HL-60 (cell line): ENCODE results near the gene OPTC.

Source experiments
- DNase-seq, 2 experiments: peaks; one replicate each; pipeline ENCODE4 v3.0.0-alpha.2; 2010 to 2020; ENCODE audit warnings: low read depth in 1 of 2, low spot score in 1 of 2
- H3K27ac ChIP-seq: fragments of 250-450 bp; sonication (Bioruptor Pico); replicated peaks from 2 replicates; pipeline ENCODE4 v1.5.1; 2020; ENCODE audit warnings: mild to moderate bottlenecking, moderate library complexity
- H3K27me3 ChIP-seq: fragments of 250-450 bp; sonication (Bioruptor Pico); 2 replicates; pipeline ENCODE4 v1.5.1; 2021; ENCODE audit warnings: mild to moderate bottlenecking, moderate library complexity; ENCODE audit not compliant: insufficient read depth, poor library complexity, severe bottlenecking
- H3K4me3 ChIP-seq: replicated peaks from 2 replicates; pipeline ENCODE4 v1.5.1; 2011; ENCODE audit warnings: mild to moderate bottlenecking, control low read depth, low read length; ENCODE audit not compliant: insufficient read depth
- CTCF ChIP-seq: IDR thresholded peaks from one replicate; pipeline ENCODE4 v1.5.1; 2011; ENCODE audit warnings: low read length, control low read depth, inconsistent platforms; ENCODE audit not compliant: insufficient read depth
- GABPA ChIP-seq: IDR thresholded peaks from 2 replicates; pipeline ENCODE4 v1.6.1; 2012; ENCODE audit warnings: low read depth
- POLR2AphosphoS5 ChIP-seq: IDR thresholded peaks from 2 replicates; pipeline ENCODE4 v1.6.1; 2012; ENCODE audit warnings: low read depth
- REST ChIP-seq: IDR thresholded peaks from 2 replicates; pipeline ENCODE4 v1.6.1; 2012; ENCODE audit warnings: low read depth; ENCODE audit not compliant: insufficient replicate concordance
- SPI1 ChIP-seq: IDR thresholded peaks from 2 replicates; pipeline ENCODE4 v1.6.1; 2012; ENCODE audit warnings: low read depth, mild to moderate bottlenecking, borderline replicate concordance

OPTC gene

GRCh38 chr1:203505526-203506204 lies 11.7 kb downstream of the OPTC start:
- TF ChIP-seq REST: no peak
- no peak overlapping the region for H3K27ac ChIP-seq

GRCh38 chr1:203506858-203507626 lies 13.1 kb downstream of the OPTC start:
- Histone ChIP-seq H3K27me3 (no peaks in the 10 kb centered on the region), H3K27ac (no peak overlapping the region)
- no peak for DNase-seq

More at GRCh38 chr1:203505526-203506204, 11.7 kb downstream of the OPTC start:
- Histone ChIP-seq H3K27me3 (no peaks in the 10 kb centered on the region), H3K4me3 (no peak overlapping the region)
- no peak for DNase-seq

DNA sequence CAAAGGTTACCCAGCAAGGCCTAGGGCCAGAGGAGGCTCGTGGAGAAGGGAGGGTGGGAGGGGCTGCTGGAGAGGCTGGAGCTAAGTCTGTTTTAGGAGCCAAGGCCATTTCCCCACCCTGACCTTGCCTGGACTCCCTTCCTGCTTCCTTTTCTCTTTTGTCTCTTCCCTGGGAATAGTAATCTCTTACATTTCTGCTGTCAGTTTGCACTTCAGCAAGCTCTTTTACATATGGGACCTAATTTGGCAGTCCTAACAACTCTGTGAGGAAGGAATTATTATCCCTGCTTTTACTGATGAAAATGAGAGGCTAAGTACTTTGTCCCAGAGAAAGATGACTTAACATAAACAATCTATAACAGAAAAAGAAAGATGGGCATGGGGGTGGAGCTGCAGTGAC lies 13.8 kb downstream of the OPTC start:
- TF ChIP-seq REST (no peak), SPI1 (no peak), POLR2AphosphoS5 (no peak)
- H3K4me3 ChIP-seq: no peak overlapping the region
- DNase-seq: no peak
- no peaks in the 10 kb centered on the region for H3K27me3 ChIP-seq
- no peak overlapping the region for H3K27ac ChIP-seq

More at GRCh38 chr1:203506858-203507626, 13.1 kb downstream of the OPTC start:
- no peak overlapping the region for H3K4me3 ChIP-seq
- TF ChIP-seq POLR2AphosphoS5 (no peak), CTCF (no peak), GABPA (no peak)

DNA sequence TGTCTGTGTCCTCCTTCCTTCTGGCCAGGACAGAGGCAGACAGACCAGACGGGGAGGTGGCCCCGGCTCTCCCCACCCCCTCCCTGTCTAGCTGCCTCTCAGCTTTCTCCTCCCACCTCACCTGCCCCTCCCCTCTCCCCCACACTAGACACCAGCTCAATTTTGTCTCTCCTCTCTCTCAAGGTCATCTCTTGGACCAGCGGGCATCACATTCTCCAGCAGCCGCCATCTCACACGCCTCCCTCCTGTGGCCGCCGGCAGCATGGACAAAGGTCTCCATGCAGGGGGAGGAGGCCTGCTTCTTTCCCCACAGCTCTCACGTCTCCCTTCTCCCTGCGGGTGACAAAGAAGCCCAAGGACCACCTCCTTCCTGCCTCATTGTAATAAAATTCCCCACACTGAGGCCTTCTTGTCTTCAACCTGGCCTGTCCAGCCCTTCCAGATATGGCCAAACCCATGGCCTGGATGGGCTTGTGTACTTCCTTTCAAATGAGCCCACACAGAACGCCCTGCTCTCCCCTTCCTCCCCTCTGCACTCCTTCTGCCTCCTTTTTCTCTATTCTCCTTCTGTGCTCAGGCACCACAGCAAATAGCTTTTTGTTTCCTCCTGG lies 14.6 kb downstream of the OPTC start:
- no peak for TF ChIP-seq GABPA
- no peak for TF ChIP-seq REST
- no peak for TF ChIP-seq POLR2AphosphoS5
- no peak for TF ChIP-seq CTCF
- DNase-seq: no peak
- H3K27ac ChIP-seq: no peak overlapping the region
- H3K27me3 ChIP-seq: no peaks in the 10 kb centered on the region
- H3K4me3 ChIP-seq: no peak overlapping the region
